A549 (cell line): ENCODE results near the gene MLLT10.

Source experiments
- BCL3 ChIP-seq: fragments of >200 bp; sonication (Bioruptor Twin); formaldehyde crosslinking; IDR thresholded peaks from 3 replicates; pipeline ENCODE4 v1.6.1; 2016
- CHD4 ChIP-seq: fragments of 200-600 bp; sonication (generic); IDR thresholded peaks from 2 replicates; pipeline ENCODE4 v1.6.1; 2016; ENCODE audit warnings: antibody characterized with exemption, mild to moderate bottlenecking, borderline replicate concordance
- EP300 ChIP-seq, 2 experiments: fragments of >200 bp; sonication (Bioruptor Twin); formaldehyde crosslinking; IDR thresholded peaks; 2 replicates in 1 of 2; 3 replicates in 1 of 2; pipeline ENCODE4 v1.6.1; 2016 to 2017
- MAX ChIP-seq: IDR thresholded peaks from 2 replicates; pipeline ENCODE4 v1.6.1; 2012
- NR3C1 ChIP-seq: fragments of >200 bp; sonication (Bioruptor Twin); formaldehyde crosslinking; IDR thresholded peaks from 3 replicates; pipeline ENCODE4 v1.6.1; 2017
- SMC3 ChIP-seq: fragments of >200 bp; sonication (Bioruptor Twin); formaldehyde crosslinking; IDR thresholded peaks from 3 replicates; pipeline ENCODE4 v1.6.1; 2018; ENCODE audit warnings: inconsistent platforms
- TP53 ChIP-seq: fragments of 250-450 bp; sonication (Bioruptor Pico); IDR thresholded peaks from 2 replicates; pipeline ENCODE4 v1.5.0; 2021; ENCODE audit warnings: mild to moderate bottlenecking, moderate library complexity
- TF ChIP-seq, protein P1 (sequence below): fragments of >200 bp; sonication (Bioruptor Twin); formaldehyde crosslinking; IDR thresholded peaks from 3 replicates; pipeline ENCODE4 v1.5.1; 2016

- TF ChIP-seq, protein P1, sequence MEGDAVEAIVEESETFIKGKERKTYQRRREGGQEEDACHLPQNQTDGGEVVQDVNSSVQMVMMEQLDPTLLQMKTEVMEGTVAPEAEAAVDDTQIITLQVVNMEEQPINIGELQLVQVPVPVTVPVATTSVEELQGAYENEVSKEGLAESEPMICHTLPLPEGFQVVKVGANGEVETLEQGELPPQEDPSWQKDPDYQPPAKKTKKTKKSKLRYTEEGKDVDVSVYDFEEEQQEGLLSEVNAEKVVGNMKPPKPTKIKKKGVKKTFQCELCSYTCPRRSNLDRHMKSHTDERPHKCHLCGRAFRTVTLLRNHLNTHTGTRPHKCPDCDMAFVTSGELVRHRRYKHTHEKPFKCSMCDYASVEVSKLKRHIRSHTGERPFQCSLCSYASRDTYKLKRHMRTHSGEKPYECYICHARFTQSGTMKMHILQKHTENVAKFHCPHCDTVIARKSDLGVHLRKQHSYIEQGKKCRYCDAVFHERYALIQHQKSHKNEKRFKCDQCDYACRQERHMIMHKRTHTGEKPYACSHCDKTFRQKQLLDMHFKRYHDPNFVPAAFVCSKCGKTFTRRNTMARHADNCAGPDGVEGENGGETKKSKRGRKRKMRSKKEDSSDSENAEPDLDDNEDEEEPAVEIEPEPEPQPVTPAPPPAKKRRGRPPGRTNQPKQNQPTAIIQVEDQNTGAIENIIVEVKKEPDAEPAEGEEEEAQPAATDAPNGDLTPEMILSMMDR = no peak
- TF ChIP-seq CHD4 = no peak
- no peak for TF ChIP-seq SMC3
- no peak for TF ChIP-seq TP53 (CRISPR knock-in tag)
- peak; percentile 9; the same call in 1 of the 2 replicates for TF ChIP-seq MAX
- TF ChIP-seq BCL3 = no peak
- no peak for TF ChIP-seq NR3C1
- no peak for TF ChIP-seq EP300 (IDR thresholded peaks at IDR 0.05)
Measured at GRCh38 chr10:21528236-21529031, 5.6 kb upstream of the MLLT10 start.
